Kidney epithelial cell (primary cell): ENCODE results near the gene PEX3. TPM values are rescaled to one million over a fixed set of nuclear protein-coding genes. Genes with fewer than 3 reads are reported as not detected.
A peak's percentile ranks its signal among the peaks of the same experiment; 100 is the strongest.
"Not testable (repeated sequence)": the region's sequence is repeated elsewhere in the genome, so short reads cannot be mapped to it uniquely, and the experiment has no call there.

Source experiments
- DNase-seq: peaks from one replicate; pipeline ENCODE4 v3.0.0-alpha.2; 2010; ENCODE audit warnings: low read depth
- H3K27me3 ChIP-seq: 2 replicates; pipeline ENCODE4 v1.6.0; 2011; ENCODE audit warnings: low read length; ENCODE audit not compliant: control insufficient read depth, insufficient read depth
- H3K36me3 ChIP-seq: 2 replicates; pipeline ENCODE4 v1.5.1; 2011; ENCODE audit warnings: low read length; ENCODE audit not compliant: control insufficient read depth, insufficient read depth
- H3K4me3 ChIP-seq: 2 replicates; pipeline ENCODE4 v1.5.1; 2011; ENCODE audit warnings: low read depth, mild to moderate bottlenecking, control low read depth, low read length
- total RNA-seq: library from RNA; depleted of rRNA; stranded (reverse); fragments of >200 nt; gene quantifications from 2 replicates; pipeline ENCODE4 v1.2.3, GENCODE V29; 2015
- TF ChIP-seq, protein P1 (sequence below): IDR thresholded peaks from 2 replicates; pipeline ENCODE4 v1.5.1; 2011; ENCODE audit warnings: mild to moderate bottlenecking, moderate library complexity, low read length, control low read depth, inconsistent platforms; ENCODE audit not compliant: insufficient read depth, poor library complexity, severe bottlenecking

The PEX3 gene
- total RNA-seq, 1 donor from 2014 or later: 11.4 TPM

DNA sequence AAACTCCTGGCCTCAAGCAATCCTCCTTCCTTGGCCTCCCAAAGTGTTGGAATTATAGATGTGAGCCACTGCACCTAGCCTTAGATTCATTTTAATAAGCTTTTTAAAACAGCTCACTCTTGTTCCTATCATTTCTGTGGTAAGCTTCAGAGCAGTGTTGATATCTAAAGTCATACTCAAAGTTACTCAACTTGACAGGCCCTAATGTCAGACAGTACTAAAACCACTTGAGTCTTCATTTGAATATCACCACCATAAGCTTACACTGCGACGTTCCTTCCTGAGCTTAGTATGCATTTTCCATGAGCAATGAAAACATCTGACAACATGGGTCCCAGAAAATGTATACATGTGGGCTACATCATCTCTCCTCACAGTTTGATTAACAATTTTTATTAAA is 54.9 kb downstream of the PEX3 start:
- no peak for DNase-seq
- H3K36me3 ChIP-seq: no peaks in the 10 kb centered on the region
- no peak overlapping the region for H3K4me3 ChIP-seq
- H3K27me3 ChIP-seq: no peaks in the 10 kb centered on the region
- TF ChIP-seq, protein P1, sequence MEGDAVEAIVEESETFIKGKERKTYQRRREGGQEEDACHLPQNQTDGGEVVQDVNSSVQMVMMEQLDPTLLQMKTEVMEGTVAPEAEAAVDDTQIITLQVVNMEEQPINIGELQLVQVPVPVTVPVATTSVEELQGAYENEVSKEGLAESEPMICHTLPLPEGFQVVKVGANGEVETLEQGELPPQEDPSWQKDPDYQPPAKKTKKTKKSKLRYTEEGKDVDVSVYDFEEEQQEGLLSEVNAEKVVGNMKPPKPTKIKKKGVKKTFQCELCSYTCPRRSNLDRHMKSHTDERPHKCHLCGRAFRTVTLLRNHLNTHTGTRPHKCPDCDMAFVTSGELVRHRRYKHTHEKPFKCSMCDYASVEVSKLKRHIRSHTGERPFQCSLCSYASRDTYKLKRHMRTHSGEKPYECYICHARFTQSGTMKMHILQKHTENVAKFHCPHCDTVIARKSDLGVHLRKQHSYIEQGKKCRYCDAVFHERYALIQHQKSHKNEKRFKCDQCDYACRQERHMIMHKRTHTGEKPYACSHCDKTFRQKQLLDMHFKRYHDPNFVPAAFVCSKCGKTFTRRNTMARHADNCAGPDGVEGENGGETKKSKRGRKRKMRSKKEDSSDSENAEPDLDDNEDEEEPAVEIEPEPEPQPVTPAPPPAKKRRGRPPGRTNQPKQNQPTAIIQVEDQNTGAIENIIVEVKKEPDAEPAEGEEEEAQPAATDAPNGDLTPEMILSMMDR: no peak

DNA sequence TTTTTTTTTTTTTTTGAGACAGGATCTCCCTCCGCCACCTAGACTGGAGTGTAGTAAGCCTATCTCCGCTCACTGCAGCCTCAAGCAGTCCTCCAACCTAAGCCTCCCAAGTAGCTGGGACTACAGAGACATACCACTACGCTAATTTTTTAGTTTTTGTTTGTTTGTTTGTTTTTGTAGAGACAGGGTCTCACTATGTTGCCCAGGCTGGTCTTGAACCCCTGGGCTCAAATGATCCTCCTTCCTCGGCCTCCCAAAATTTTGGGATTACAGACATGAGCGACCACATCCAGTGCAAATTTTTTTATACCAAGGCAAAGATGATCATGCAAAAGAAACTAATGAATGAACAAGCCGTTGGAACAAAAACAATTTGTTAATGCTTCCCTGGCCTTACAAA is 55.6 kb downstream of the PEX3 start:
- TF ChIP-seq, protein P1: no peak
- no peaks in the 10 kb centered on the region for H3K27me3 ChIP-seq
- no peaks in the 10 kb centered on the region for H3K36me3 ChIP-seq
- H3K4me3 ChIP-seq: no peak overlapping the region
- DNase-seq: no peak

DNA sequence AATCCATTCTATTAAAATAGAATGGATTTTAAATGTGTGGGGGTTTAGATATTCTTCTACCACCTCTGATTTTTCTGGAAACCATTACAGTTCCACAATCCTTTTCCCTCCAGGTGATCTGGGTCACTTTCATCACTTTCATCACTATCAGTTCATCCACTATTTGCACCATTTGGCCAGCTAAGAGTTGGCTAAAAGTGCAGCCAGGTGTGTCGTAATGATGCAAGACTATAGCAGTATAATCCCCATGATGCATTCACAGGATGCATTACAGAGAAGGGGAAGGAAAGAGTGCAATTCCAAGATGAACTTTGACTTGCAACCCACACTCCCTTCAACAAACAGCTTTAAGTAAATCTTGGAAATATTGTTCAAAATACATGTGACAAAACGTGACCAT is 56.0 kb downstream of the PEX3 start:
- Histone ChIP-seq H3K4me3 (no peak overlapping the region), H3K36me3 (no peaks in the 10 kb centered on the region), H3K27me3 (no peaks in the 10 kb centered on the region)
- TF ChIP-seq, protein P1: no peak
- no peak for DNase-seq

DNA sequence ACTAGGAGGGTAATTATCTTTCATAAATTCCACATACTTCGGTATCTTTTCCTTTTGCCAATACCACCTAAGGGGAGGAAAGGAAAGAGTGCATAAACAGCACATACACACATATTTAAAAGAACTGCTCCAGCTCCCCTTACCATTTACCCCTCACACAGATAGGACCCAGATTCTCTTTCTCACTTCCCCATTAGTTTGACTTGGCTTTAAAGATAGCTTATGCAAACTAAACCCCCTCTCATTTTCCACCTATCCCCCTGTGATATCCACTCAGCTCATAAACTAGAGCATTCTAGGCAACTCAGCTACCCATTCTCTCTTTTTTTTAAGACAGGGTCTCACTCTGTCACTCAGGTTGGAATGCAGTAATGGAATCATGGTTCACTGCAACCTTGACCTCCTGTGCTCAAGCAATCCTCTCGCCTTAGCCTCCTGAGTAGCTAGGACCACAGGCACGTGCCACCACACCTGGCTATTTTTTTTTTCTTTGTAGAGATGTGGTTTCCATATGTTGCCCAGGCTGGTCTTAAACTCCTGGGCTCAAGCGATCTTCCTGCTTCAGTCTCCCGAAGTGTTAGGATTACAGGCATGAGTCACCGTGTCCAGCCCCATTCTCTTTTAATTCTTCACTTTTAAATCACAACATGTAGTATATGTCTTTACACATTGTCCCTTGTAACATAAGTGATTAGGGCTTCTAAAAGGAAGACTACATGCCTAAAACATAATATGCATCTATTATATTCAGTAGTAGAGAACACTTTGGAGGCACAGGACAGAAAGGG is 56.9 kb downstream of the PEX3 start:
- Histone ChIP-seq H3K27me3 (no peaks in the 10 kb centered on the region), H3K36me3 (no peaks in the 10 kb centered on the region), H3K4me3 (no peak overlapping the region)
- no peak for DNase-seq
- TF ChIP-seq, protein P1: no peak

DNA sequence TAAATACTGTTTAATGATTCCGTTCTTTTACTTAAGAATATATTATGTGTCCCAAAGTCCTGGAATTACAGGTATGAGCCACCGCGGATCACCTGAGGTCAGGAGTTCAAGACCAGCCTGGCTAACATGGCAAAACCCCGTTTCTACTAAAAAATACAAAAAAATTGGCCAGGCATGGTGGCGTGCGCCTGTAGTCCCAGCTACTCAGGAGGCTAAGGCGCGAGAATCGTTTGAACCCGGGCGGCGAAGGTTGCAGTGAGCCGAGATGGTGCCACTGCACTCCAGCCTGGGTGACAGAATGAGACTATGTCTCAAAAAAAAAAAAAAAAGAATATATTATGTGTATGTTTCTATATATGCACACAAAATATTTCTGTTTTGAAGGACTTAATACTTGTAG is 59.7 kb downstream of the PEX3 start:
- H3K36me3 ChIP-seq, DNase-seq, H3K27me3 ChIP-seq, H3K4me3 ChIP-seq: not testable (repeated sequence)

DNA sequence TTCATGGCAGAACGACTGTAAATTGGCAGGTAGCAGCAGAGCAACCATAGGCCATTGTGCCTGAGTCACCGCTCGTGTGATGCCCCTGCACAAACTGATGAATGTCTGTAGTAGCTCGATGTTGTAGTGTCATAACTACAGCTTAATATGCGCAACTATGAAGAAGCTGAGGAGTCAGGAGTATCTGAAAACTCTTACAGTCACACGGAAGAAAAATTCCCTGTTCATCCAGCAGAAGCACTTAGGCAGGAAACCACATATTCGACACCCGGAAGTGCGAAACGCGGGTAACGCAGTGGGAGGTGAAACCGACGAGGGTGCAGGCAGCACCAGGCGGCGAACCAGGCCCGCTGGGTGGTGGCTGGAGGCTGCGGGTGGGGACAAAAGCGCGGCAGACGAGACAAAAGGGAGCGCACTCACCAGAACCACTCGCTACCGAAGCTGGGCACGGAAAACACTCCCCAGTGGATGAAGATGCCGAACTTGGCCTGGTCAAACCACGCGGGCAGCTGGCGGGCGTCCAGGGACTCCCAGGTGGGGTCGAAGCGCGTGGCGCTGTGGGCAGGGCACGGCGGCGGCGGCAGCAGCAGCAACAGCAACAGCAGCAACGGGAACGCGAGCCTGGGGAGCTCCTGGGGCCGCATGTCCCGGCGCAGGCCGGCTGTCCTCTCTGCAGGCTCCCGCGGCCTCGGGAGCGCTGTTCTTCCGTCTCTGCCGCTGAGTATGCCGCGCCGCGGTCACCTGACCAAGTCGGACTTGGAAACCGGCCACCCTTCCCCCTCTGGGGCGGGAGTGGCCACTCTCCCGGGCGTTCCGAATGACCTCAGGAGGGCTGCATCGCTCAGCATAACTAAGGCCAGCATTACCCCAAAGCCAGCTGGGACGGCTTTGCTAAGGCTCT is 60.6 kb downstream of the PEX3 start, which contains the start of gene FUCA2:
Gene FUCA2, minus strand, starts transcription at position 730 of the 901 bp plus-strand sequence. Its CDS starts 86 bp downstream, at position 644.
- Histone ChIP-seq H3K4me3 (peak within 1 kb of the TSS; percentile 62), H3K36me3 (no peaks in the 10 kb centered on the region), H3K27me3 (no peaks in the 10 kb centered on the region)
- TF ChIP-seq, protein P1: no peak
- peak; percentile 51 for DNase-seq
